UCSD-AML1 (cell line): ENCODE measurements around the gene TCAP.
A peak's percentile ranks its signal among the peaks of the same experiment; 100 is the strongest.
"Not testable (repeated sequence)": the region's sequence is repeated elsewhere in the genome, so short reads cannot be mapped to it uniquely, and the experiment has no call there.

Experiments used
- DNase-seq: peaks from one replicate; lab custom pipeline; 2025; ENCODE audit not compliant: unreplicated experiment; lab: John Stamatoyannopoulos, UW

The TCAP gene

DNA sequence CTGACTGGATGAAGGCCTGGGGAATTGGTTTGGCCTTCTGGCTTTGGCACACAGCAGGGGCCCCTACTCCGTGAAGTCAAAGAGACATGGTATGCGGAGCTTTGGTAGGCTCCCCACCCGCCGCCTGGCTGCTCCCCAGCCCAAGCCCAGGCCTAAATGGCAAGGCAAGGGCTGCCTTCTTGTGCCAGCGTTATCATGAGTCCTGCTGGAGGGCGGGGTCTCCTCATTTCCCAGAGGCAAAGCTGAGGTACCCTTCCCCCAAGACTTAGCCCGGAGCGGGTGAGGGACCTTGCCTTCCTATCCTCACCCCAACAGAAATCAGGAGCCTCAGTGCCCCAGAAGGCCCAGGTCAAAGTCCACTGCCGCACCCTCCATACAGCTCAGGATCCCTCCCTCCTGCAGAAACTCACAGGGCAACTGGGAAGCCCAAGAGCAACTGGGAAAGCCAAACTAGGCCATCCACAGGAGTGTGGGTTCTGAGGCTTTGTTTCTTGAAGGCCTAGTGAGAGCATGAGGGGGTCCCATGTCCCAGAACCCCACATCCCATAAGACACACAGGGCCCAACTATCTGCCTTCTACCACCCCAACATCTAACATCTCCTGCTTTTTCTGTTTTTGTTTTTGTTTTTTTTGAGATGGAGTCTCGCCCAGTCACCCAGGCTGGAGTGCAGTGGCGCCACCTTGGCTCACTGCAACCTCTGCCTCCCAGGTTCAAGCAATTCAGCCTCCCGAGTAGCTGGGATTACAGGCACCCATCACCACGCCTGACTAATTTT, 13.4 kb downstream of the TCAP start:
- no peak for DNase-seq

DNA sequence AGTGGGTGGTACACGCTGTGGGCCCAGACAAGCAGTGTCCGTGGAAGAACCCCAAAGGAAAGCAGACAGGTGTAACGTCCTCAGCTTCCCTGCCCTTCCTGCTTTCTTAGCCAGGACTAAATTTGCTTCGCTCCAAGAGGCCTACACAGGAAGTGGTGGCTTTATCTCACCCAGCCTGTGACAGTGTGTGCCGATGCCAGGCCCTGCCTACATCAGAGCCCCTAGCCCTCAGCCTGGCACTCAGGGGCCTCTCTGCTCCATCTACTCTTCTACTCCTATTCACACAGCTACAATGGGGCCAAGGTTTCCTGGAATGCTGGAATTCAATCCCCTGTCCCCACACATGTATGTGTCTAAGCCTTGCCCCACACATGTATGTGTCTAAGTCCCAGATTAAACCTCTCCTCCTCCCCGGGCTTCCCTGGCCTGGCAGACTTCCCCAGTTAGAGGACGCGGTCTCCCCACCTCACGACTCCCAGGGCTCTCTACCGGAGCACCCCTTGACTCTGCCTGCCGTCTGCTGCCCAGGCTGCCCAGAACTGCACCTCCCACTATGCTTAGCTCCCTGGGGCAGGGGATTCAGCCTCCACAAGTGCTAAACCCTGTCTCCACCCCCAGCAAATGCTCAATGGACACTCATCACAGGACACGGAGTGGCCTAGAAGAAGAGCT, 14.5 kb downstream of the TCAP start:
- DNase-seq, result peak; percentile 74

DNA sequence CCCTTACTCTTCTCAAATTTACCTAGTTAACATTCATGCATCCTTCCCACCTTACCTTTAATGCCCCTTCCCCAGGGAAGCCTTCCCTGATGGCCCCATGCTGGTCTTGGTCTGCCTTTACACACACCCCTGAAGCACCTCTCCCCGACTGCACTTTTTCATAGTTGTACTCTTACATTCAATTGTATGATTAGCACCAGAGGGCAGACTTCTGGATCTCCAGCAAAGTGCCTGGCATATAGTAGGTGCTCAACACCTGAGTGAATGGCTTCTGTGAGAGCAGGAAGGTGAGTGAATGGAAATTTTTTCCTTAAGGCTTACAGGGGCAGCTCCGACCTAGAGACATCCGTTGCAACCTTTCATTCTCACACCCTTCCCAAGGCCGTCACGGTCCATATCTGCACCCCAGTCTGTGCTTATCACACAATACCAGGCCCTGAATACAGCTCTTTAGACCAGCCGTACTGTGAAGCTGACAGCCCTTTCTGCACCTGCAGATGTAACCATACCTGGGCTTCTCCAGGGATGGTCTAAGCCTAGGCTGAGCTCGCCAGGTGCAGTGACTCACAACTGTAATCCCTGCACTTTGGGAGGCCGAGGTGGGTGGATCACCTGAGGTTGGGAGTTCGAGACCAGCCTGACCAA, 18.3 kb downstream of the TCAP start:
- DNase-seq, result no peak

DNA sequence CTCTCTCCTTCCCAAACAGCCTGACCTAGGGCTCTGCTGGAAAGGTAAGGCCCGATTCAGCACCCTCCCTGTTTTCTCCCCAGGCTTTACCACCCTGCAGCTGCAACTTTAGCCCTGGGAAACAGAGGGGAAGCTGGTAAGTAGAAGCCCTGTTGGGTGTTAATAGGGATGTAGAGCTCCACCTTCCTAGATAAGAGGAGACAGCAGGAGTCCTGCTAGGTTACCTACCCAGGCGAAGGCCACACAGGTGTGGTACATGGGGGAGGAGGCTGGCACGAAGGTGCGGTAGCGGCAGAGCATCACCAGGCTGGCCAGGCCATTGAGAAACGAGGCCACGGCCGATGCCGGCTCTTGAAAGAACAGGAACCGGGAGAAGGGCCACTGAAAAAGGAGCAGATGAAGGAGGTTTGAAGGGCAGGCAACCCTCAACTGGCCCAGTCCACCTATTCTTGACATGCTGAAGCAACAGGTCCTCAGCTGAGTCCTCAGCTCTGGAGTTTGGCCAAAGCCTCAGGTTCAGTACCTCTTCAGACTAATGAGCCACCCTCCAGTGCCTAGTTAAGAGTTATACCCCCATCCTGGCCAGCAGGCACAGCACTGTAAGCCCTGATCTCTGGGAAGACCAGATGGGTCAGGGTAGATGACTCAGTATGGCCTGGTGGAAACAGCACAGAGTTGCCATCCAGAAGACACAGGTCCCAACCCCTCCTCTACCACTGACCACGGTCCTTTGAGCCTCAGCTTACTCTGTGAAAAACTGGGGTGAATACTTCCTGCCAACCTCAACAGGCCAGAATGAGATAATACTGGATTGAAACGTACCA, 19.4 kb downstream of the TCAP start:
- DNase-seq, result no peak

DNA sequence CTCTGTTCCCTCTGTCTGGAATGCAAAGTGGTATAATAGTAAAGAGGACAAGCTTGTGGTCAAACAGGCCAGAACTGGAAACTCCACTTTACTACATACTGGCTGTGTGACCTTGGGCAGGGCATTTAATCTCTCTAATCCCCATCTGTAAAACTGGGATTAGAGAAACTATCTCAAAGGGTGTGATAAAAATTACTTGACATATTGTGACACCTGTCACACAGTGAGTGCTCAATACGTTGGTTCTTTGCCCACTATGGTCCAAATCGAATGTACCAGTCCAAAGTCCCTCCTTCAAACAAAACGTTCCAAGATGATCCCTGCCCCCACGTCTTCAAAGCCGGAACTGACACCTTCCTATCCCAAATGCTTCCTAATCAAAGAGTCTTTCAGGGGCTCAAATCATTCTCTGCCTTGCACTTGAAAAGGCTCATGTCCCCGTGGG, 22.0 kb downstream of the TCAP start:
- no peak for DNase-seq

DNA sequence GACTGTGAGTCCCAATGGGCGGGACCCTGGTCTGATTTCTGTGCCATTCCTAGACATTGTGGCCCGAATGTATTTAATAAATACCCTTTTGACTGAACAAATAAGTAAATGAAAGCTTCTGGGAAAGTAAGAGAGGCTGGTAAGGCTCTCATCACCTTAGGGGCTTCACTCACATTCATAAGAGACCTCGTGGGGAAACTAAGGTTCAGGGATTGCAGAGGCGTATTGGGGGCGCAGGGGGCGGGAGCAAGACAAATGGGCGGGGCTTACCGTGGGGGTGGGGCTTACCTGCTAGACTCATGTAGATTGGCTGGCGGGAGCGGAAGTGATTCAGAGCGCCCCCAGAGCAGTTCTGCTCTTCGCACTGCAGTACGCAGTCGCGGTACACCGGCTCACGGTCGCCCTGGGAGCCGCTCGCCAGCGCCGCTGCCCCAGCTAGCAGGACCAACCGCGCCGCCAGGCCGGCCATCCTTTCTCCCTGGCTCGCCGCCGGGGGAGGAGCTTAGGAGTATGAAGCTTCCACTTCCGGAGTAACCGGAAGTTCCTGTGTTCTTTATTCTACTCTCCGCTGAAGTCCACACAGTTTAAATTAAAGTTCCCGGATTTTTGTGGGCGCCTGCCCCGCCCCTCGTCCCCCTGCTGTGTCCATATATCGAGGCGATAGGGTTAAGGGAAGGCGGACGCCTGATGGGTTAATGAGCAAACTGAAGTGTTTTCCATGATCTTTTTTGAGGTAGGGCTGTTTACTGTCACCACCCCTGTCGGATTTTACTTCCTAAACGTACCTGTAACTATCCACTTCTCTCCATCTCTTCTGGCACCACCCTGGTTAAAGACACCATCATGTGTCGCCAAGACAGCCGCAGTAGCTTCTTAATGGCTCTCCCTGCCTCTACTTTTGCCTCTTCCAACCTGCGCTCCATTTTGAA, 22.7 kb downstream of the TCAP start, which contains the start of gene PGAP3:
Gene PGAP3 (minus strand): TSS at position 512 of the 929 bp plus-strand sequence. CDS start 43 bp downstream, at position 469.
- peak; percentile 92 for DNase-seq

DNA sequence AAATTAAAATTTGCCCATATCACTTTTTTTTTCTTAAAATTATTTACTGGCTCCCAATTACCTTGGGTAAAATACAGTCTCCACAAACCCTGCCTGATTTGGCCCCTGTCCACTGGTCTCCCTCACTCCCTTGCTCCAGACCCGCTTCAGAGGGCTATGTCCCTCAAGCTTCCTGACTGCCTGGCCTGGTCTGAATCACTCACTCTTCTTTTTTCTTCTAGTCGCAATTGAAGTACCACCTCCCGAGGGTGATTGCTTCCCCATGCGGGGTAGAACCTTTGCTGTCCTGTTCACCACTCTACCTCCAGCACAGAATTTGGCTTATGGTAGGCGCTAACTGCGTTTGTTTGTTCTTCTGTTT, 23.3 kb downstream of the TCAP start:
- DNase-seq, result no peak

DNA sequence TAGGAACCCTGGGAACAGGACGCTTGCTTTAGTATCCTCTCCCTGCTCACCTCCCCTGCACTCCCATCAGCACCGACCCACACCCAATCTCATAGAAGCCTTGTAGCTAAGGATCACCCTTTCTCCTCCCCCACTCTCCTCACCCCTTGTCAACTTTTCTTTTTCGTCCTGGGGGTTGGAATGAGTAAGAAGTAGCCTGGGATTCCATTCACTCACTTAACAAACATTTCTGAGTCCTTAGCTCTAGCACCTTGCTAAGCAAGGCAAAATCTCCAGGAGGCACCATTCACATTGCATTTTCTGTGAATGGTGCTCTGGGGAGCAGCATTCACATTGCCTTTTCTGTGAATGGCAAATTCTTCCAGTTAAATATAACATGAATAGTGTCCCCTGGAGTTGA, 23.8 kb downstream of the TCAP start:
- DNase-seq, result no peak

DNA sequence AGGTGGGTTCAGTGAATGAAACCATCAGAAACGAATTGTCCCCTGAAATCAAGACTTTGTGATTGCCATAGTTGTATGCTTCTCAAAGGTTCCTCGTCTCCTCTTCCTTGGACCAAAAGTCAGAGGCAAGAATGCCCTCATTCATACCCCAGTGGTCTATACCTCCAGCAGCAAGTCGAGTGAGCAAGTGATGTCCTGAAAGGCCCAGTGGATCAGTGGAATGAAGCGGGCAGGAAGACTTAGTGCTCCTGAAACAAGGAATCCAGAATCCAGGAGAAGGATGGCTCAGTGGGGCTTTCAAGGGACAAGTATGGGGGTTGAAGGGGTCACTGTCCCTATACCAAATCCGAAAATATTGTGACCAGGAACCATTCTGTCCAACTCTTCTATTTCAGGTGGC, 29.4 kb downstream of the TCAP start:
- DNase-seq, result no peak

DNA sequence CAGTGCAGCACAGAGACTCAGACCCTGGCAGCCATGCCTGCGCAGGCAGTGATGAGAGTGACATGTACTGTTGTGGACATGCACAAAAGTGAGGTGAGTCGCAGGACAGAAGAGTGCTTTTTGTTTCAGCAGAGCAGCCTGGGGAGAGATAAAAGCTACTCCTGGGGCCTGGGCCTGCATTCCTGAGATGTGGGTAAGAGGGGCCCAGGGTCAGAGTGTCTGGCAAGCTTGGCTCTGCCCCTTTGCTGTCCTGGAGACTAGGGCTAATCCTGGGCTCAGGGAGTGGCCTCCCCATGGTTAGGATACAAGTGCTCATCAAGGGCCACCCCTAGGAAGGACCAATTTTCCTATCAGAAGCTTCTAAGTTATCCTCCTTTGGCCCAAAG, 29.9 kb downstream of the TCAP start:
- no peak for DNase-seq

DNA sequence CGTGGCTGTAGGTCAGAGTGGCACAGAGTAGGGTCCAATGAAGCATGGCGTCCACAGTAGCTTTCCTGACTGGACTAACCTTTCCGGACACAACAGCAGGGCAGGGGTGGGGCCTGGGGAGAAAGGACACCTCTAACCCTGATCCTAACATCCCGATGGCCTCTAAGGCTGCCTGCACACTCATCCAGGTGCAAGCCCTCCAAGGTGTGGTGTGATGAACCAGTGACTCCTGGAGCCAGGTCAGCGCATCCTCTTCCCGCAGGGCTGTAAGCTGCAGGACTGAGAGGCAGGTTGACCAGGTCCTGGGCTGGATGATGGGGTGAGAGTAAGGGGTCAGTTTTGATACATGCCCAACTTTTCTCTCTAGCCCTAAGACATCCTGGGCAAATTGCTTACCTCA, 31.6 kb downstream of the TCAP start:
- no peak for DNase-seq

DNA sequence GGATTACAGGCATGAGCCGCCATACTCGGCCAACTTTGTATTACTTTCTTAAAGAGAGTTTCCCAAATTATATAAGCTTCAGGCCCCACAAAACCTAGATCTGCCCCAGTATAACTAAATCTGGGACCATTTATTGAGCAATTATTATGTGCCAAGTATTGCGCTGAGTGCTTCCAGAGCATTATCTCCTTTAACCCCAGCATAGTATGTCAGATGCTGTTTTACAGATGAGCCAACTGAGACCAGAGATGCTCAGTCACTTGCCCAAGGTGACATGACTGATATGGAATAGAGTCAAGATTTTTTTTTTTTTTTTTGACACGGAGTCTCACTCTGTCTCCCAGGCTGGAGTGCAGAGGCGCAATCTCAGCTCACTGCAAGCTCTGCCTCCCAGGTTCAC, 32.8 kb downstream of the TCAP start:
- DNase-seq, result no peak

DNA sequence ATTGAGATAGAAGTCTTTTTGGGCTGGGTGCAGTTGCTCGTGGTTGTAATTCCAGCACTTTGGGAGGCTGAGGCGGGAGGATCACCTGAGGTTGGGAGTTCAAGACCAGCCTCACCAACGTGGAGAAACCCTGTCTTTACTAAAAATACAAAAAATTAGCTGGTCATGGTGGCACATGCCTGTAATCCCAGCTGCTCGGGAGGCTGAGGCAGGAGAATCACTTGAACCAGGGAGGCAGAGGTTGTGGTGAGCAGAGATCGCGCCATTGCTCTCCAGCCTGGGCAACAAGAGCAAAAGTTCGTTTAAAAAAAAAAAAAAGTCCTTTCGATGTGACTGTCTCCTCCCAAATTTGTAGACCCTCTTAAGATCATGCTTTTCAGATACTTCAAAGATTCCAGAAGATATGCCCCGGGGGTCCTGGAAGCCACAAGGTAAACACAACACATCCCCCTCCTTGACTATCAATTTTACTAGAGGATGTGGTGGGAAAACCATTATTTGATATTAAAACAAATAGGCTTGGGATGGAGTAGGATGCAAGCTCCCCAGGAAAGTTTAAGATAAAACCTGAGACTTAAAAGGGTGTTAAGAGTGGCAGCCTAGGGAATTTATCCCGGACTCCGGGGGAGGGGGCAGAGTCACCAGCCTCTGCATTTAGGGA, 34.1 kb downstream of the TCAP start:
- not testable (repeated sequence) for DNase-seq

DNA sequence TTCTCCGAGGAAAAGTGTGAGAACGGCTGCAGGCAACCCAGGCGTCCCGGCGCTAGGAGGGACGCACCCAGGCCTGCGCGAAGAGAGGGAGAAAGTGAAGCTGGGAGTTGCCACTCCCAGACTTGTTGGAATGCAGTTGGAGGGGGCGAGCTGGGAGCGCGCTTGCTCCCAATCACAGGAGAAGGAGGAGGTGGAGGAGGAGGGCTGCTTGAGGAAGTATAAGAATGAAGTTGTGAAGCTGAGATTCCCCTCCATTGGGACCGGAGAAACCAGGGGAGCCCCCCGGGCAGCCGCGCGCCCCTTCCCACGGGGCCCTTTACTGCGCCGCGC, 34.6 kb downstream of the TCAP start, which contains the start of gene ERBB2:
Gene ERBB2 (plus strand): TSS at position 247 of the 330 bp plus-strand sequence. CDS start 175 bp downstream, outside the sequence.
- DNase-seq, result no peak

DNA sequence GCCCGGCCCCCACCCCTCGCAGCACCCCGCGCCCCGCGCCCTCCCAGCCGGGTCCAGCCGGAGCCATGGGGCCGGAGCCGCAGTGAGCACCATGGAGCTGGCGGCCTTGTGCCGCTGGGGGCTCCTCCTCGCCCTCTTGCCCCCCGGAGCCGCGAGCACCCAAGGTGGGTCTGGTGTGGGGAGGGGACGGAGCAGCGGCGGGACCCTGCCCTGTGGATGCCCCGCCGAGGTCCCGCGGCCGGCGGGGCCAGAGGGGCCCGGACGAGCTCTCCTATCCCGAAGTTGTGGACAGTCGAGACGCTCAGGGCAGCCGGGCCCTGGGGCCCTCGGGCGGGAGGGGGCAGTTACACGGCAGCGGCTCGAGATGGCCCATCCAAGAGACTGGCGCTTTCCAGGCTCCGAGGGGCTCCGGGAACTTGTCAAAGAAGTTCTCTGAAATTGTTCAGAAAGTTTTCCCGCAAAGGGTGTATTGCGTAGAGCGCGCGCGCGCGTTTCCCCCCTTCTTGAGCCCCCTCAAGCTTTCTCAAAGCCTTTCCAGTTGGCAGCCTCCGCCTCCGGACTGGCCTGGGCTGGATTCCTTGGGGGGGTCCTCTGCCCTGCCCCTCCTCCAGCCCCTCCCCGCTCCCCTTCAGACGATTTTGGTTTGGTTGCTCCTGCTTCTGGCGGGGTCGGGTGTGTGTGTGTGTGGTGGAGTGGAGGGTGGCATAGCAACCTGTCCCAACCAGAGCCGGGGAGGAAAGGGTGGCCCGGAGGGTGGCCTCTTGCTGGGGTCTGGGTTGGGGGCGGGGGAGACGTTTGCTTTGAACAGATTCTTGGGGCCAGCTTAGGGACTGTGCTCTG, 35.2 kb downstream of the TCAP start:
- no peak for DNase-seq

DNA sequence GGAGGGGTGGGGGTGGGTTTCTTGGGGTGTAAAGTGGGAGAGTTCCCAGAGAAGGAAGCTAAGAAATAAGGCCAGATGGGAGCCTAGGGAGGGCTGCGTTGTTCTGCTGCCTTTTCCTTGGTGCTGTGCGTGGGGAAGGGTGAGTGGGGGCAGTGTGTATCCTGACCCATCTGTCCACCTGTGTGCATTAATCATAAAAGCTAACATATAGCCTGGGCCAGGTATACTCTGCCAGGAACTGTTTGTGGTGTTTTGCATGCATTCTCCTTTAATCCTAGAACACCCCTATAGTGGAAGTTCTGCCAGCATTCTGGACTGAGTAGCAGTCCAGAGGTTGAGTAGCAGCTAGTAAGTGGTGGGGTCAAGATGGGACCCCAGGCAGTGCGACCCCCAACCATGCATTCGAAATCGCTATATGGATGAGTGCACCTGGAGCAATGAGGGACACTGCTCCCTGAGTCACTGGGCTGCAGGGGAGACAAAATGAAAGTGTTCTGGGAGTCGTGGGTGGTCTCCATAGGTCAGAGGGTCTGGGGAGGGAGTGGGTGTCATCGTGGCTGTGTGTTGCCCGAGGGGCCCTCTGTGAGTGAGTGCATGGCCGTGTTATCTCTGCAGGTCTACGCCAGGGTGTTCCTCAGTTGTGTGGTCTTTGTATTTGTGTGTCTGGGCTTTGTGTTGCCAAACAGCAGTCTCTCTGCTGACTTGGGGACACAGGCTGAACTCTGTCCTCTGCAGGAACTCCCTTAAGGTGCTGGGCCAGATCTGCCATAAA, 36.0 kb downstream of the TCAP start:
- DNase-seq, result no peak

DNA sequence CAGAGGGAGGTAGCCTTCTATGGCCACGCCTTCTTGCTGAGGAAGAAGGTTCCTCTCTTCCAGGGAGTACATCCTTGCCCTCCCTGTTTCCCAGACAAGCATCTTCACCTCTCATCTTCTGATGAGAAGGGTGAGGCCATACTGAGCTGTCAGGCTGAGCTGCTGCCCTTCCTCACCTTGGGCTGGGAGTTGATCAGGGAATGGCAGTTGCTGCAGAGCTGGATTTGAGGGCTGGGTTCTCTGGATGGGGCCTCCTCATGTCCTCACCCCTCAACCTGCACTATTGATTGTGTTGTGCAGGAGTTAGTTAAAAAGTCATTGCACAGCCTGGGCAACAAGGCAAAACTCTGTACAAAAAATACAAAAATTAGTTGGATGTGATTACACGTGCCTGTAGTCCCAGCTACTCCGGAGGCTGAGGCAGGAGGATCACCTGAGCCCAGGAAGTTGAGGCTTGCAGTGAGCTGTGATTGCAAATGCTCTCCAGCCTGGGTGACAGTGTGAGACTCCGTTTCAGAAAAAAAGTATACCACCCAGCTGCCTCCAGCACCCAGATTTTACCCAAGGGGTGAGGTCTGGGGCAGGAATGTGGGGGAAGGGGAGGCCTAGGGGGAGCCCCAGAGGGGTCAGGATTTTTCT, 36.8 kb downstream of the TCAP start:
- no peak for DNase-seq
